Common myeloid progenitor, CD34-positive (primary cell): ENCODE results near the gene LPP.
"Not testable (repeated sequence)": the region's sequence is repeated elsewhere in the genome, so short reads cannot be mapped to it uniquely, and the experiment has no call there.

ENCODE experiments used
- CTCF ChIA-PET: fragments of 350-600 bp; sonication (Branson Sonifier 250); formaldehyde crosslinking; loops from one replicate; lab custom pipeline; 2021; ENCODE audit warnings: antibody characterized with exemption; lab: Charles Lee
- POLR2A ChIA-PET: fragments of 350-600 bp; sonication (Branson Sonifier 250); formaldehyde crosslinking; loops from one replicate; lab custom pipeline; 2021; ENCODE audit warnings: antibody characterized with exemption; lab: Charles Lee
- DNase-seq, 3 donors: peaks; one replicate each; pipeline versions ENCODE4 v3.0.0 to v3.0.0-alpha.2; 2013
- H3K27ac ChIP-seq, 2 experiments: 1 replicate in 1 of 2; 2 replicates in 1 of 2; pipeline ENCODE4 v1.7.0; 2013; ENCODE audit warnings: inconsistent platforms in 2 of 2, low read length in 2 of 2, mild to moderate bottlenecking in 2 of 2, low read depth in 1 of 2, moderate library complexity in 1 of 2; ENCODE audit not compliant: severe bottlenecking in 2 of 2, insufficient read depth in 1 of 2, poor library complexity in 1 of 2
- H3K27me3 ChIP-seq, 5 experiments: replicated peaks in 2 of 5; 1 replicate in 3 of 5; 2 replicates in 2 of 5; pipeline versions ENCODE4 v1.6.1 to v1.7.0; 2013; ENCODE audit warnings: low read length in 4 of 5, mild to moderate bottlenecking in 2 of 5, moderate library complexity in 2 of 5, inconsistent platforms in 1 of 5; ENCODE audit not compliant: insufficient read depth in 5 of 5, control insufficient read depth in 4 of 5
- H3K36me3 ChIP-seq, 4 experiments: 1 replicate in 2 of 4; 2 replicates in 2 of 4; pipeline versions ENCODE4 v1.6.1 to v1.7.0; 2013; ENCODE audit warnings: low read length in 3 of 4, control low read depth in 1 of 4, mild to moderate bottlenecking in 1 of 4; ENCODE audit not compliant: control insufficient read depth in 4 of 4, insufficient read depth in 4 of 4
- H3K4me1 ChIP-seq, 4 experiments: 1 replicate in 3 of 4; 2 replicates in 1 of 4; pipeline versions ENCODE4 v1.6.1 to v1.7.1; 2013; ENCODE audit warnings: low read length in 3 of 4, mild to moderate bottlenecking in 3 of 4, control low read depth in 1 of 4, inconsistent platforms in 1 of 4, moderate library complexity in 1 of 4; ENCODE audit not compliant: control insufficient read depth in 4 of 4, insufficient read depth in 4 of 4; ENCODE audit errors: control extremely low read depth in 1 of 4
- H3K4me3 ChIP-seq, 7 experiments: 1 replicate in 4 of 7; 2 replicates in 3 of 7; pipeline versions ENCODE4 v1.5.1 to v1.7.0; 2013; ENCODE audit warnings: mild to moderate bottlenecking in 7 of 7, low read length in 6 of 7, moderate library complexity in 6 of 7, inconsistent platforms in 2 of 7, low read depth in 2 of 7, control low read depth in 1 of 7; ENCODE audit not compliant: insufficient read depth in 4 of 7, control insufficient read depth in 1 of 7; ENCODE audit errors: extremely low read depth in 1 of 7
- H3K9me3 ChIP-seq, 5 experiments: 1 replicate in 4 of 5; 2 replicates in 1 of 5; pipeline versions ENCODE4 v1.6.1 to v1.7.1; 2013; ENCODE audit warnings: low read length in 4 of 5, mild to moderate bottlenecking in 2 of 5, inconsistent platforms in 1 of 5, low read depth in 1 of 5, moderate library complexity in 1 of 5; ENCODE audit not compliant: control insufficient read depth in 4 of 5, insufficient read depth in 2 of 5; ENCODE audit errors: control extremely low read depth in 1 of 5
- WGBS: methylation state at CpG from one replicate; pipeline ENCODE4 v1.1.5; 2013; ENCODE audit not compliant: insufficient coverage; 5-methylcytosine and 5-hydroxymethylcytosine counted together

The LPP gene

GRCh38 chr3:188634285-188634684, 480.3 kb downstream of the LPP start:
- Histone ChIP-seq H3K36me3 (no peaks in the 10 kb centered on the region), H3K27me3 (no peaks in the 10 kb centered on the region), H3K4me3 (no peak overlapping the region), H3K9me3 (peaks cover 0 to 16% (median 0%) of the 10 kb centered on the region in 5 experiments), H3K27ac (no peak overlapping the region), H3K4me1 (no peaks in the 10 kb centered on the region)
- POLR2A ChIA-PET: no interaction called here
- CTCF ChIA-PET: no interaction called here
- WGBS: 83% methylated on average over 7 of the region's 8 CpGs
- DNase-seq: no peak

DNA sequence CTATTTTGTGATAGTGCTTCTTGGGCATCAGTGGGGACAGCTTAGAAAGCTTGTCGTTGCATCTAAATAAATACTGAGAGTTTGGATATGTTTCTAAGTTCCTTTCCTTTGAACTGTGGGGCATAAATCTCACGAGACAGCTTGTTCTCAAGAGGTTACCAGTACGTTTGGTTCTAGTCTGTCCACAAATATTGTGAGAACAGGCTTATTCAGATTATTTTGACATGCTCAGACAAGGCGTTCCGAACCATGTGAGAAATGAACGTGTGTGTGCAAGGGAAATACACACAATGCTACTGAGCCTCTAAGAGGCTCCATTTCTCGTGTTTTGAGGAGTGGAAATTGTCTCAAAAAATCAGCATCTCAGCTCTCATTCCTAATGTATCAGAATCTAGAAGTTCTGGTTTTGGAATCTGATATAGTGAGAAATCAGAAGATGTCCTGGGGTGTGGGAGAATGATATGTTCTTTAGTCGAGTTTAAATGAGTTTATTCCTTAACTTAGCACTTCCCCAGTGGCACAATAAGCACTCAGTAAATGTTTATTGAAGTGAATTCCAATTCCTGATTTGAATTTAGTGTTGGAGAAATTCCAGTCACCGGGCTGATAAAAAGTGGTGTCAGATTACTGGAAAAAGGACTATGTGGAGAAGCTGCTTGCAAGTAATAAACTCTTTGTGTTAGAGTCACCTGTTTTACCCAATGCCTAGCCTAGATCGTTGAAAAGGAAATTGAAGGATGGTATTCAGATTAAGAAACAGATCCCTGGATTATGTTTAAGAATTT, 481.5 kb downstream of the LPP start:
- Histone ChIP-seq H3K27me3 (no peaks in the 10 kb centered on the region), H3K36me3 (no peaks in the 10 kb centered on the region), H3K4me1 (no peaks in the 10 kb centered on the region), H3K27ac (no peak overlapping the region), H3K9me3 (peaks cover 0 to 9% (median 0%) of the 10 kb centered on the region in 5 experiments), H3K4me3 (no peak overlapping the region)
- POLR2A ChIA-PET: no interaction called here
- 98% methylated on average over 7 of the region's 10 CpGs for WGBS
- no peak for DNase-seq
- CTCF ChIA-PET: no interaction called here

GRCh38 chr3:188636292-188636691, 482.3 kb downstream of the LPP start:
- H3K27me3 ChIP-seq, H3K9me3 ChIP-seq, H3K27ac ChIP-seq, H3K36me3 ChIP-seq, H3K4me3 ChIP-seq, H3K4me1 ChIP-seq, POLR2A ChIA-PET, CTCF ChIA-PET, DNase-seq: not testable (repeated sequence)
- WGBS: 98% methylated on average over 9 of the region's 13 CpGs

- no peaks in the 10 kb centered on the region for H3K4me1 ChIP-seq
- H3K27ac ChIP-seq: no peak overlapping the region
- POLR2A ChIA-PET: no interaction called here
- H3K27me3 ChIP-seq: no peaks in the 10 kb centered on the region
- no peak for DNase-seq
- 89% methylated on average over 1 of the region's 3 CpGs for WGBS
- no peaks in the 10 kb centered on the region for H3K9me3 ChIP-seq
- no peaks in the 10 kb centered on the region for H3K36me3 ChIP-seq
- CTCF ChIA-PET: no interaction called here
- no peak overlapping the region for H3K4me3 ChIP-seq
Observed at GRCh38 chr3:188641076-188641475, 487.1 kb downstream of the LPP start.

GRCh38 chr3:188643736-188644135, 489.8 kb downstream of the LPP start:
- no peaks in the 10 kb centered on the region for H3K9me3 ChIP-seq
- WGBS: 83% methylated on average over 1 of the region's 3 CpGs
- ChIA-PET CTCF (no interaction called here), POLR2A (no interaction called here)
- H3K4me1 ChIP-seq: peaks cover 0 to 11% (median 7%) of the 10 kb centered on the region in 4 experiments
- H3K27me3 ChIP-seq: no peaks in the 10 kb centered on the region
- peaks cover 0 to 4% (median 0%) of the 10 kb centered on the region in 4 experiments for H3K36me3 ChIP-seq
- no peak for DNase-seq
- no peak overlapping the region for H3K27ac ChIP-seq
- H3K4me3 ChIP-seq: no peak overlapping the region

DNA sequence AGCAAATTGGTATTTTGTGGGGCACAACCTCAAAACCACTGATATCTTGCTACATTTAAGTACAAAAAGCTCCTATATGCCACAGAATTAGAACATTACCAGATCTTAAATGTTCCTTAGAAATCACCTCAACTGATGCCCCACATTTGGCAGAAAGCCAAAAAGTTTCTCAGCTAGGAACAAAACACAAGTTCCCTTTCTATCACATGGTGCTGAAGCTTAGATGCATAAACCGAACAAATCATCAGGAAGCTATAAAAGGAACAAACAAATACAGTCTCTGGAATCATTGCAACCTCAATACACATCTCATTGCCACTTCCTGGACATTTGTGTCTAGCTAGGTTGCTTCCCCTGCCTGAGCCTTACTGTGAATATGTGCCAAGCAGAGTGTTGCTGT, 492.6 kb downstream of the LPP start:
- DNase-seq: peak; percentile 37 to 83 (median 82)
- no CpG with 5 or more reads among the region's 1 CpG for WGBS
- H3K36me3 ChIP-seq: peaks cover 0 to 4% (median 0%) of the 10 kb centered on the region in 4 experiments
- H3K9me3 ChIP-seq: no peaks in the 10 kb centered on the region
- H3K4me1 ChIP-seq: peaks cover 0 to 11% (median 7%) of the 10 kb centered on the region in 4 experiments
- H3K27me3 ChIP-seq: no peaks in the 10 kb centered on the region
- no peak overlapping the region for H3K27ac ChIP-seq
- ChIA-PET CTCF (no interaction called here), POLR2A (interaction anchor here (0.6 kb wide), 1 partner anchor 22 kb away, joined by 3 read pairs; no protein-coding TSS in a partner anchor)
- no peak overlapping the region for H3K4me3 ChIP-seq

- Histone ChIP-seq H3K27me3 (no peaks in the 10 kb centered on the region), H3K27ac (no peak overlapping the region), H3K4me1 (peaks cover 0 to 11% (median 7%) of the 10 kb centered on the region in 4 experiments), H3K4me3 (no peak overlapping the region), H3K9me3 (no peaks in the 10 kb centered on the region), H3K36me3 (peaks cover 0 to 4% (median 0%) of the 10 kb centered on the region in 4 experiments)
- CTCF ChIA-PET: no interaction called here
- 100% methylated on average over 5 of the region's 6 CpGs for WGBS
- POLR2A ChIA-PET: no interaction called here
- DNase-seq: no peak
Observed at GRCh38 chr3:188647237-188647636, 493.3 kb downstream of the LPP start.
